MM.1S (cell line): Measurements from ENCODE around the gene MAPKAPK3.

ENCODE experiments used
- DNase-seq: peaks from one replicate; pipeline ENCODE4 v3.0.0-alpha.2; 2015
- H2AFZ ChIP-seq: fragments of 300-600 bp; sonication (generic); 2 replicates; pipeline ENCODE4 v1.6.0; 2016; ENCODE audit warnings: antibody characterized with exemption, low read length
- H3F3A ChIP-seq: fragments of 300-600 bp; sonication (generic); 2 replicates; pipeline ENCODE4 v1.6.1; 2016; ENCODE audit warnings: mild to moderate bottlenecking, antibody characterized with exemption, low read length, moderate library complexity, mixed read lengths; ENCODE audit not compliant: insufficient read depth
- H3K27ac ChIP-seq: fragments of 300-600 bp; sonication (generic); 2 replicates; pipeline ENCODE4 v1.5.1; 2016; ENCODE audit warnings: mild to moderate bottlenecking, low read length
- H3K27me3 ChIP-seq: fragments of 300-600 bp; sonication (generic); replicated peaks from 2 replicates; pipeline ENCODE4 v1.6.0; 2016; ENCODE audit warnings: low read length; ENCODE audit not compliant: insufficient read depth
- H3K36me3 ChIP-seq: fragments of 300-600 bp; sonication (generic); replicated peaks from 2 replicates; pipeline ENCODE4 v1.6.1; 2016; ENCODE audit warnings: mild to moderate bottlenecking, low read length, mixed read lengths; ENCODE audit not compliant: insufficient read depth
- H3K4me1 ChIP-seq: fragments of 300-600 bp; sonication (generic); 2 replicates; pipeline ENCODE4 v1.6.1; 2016; ENCODE audit warnings: low read length, mixed read lengths
- H3K4me2 ChIP-seq: fragments of 300-600 bp; sonication (generic); 2 replicates; pipeline ENCODE4 v1.6.0; 2016; ENCODE audit warnings: low read depth, low read length
- H3K4me3 ChIP-seq: fragments of 300-600 bp; sonication (generic); 2 replicates; pipeline ENCODE4 v1.5.1; 2016; ENCODE audit warnings: low read length, mixed read lengths
- H3K79me2 ChIP-seq: fragments of 300-600 bp; sonication (generic); 2 replicates; pipeline ENCODE4 v1.6.1; 2016; ENCODE audit warnings: mixed run types, low read length, mixed read lengths
- H3K9ac ChIP-seq: fragments of 300-600 bp; sonication (generic); 2 replicates; pipeline ENCODE4 v1.6.1; 2016; ENCODE audit warnings: low read length, mixed read lengths
- H3K9me2 ChIP-seq: fragments of 300-600 bp; sonication (generic); replicated peaks from 2 replicates; pipeline ENCODE4 v1.6.1; 2016; ENCODE audit warnings: mild to moderate bottlenecking, low read length, mixed read lengths; ENCODE audit not compliant: insufficient read depth
- H3K9me3 ChIP-seq: fragments of 300-600 bp; sonication (generic); replicated peaks from 2 replicates; pipeline ENCODE4 v1.6.1; 2016; ENCODE audit warnings: mild to moderate bottlenecking, low read length, mixed read lengths; ENCODE audit not compliant: insufficient read depth
- H4K20me1 ChIP-seq: fragments of 300-600 bp; sonication (generic); 2 replicates; pipeline ENCODE4 v1.6.1; 2016; ENCODE audit warnings: mild to moderate bottlenecking, low read length, moderate library complexity, mixed read lengths; ENCODE audit not compliant: insufficient read depth
- EZH2 ChIP-seq: fragments of 300-600 bp; sonication (generic); optimal IDR thresholded peaks from 2 replicates; pipeline ENCODE3; 2017; ENCODE audit warnings: low read depth, mild to moderate bottlenecking, antibody characterized with exemption, low read length, mixed read lengths
- EZH2phosphoT487 ChIP-seq: fragments of 300-600 bp; sonication (generic); IDR thresholded peaks from 2 replicates; pipeline ENCODE4 v1.6.1; 2018; ENCODE audit warnings: antibody characterized with exemption, low read length
- TF ChIP-seq, protein P1 (sequence below): fragments of 300-600 bp; sonication (generic); IDR thresholded peaks from 2 replicates; pipeline ENCODE4 v1.5.1; 2016; ENCODE audit warnings: antibody characterized with exemption, low read length, mixed read lengths

Gene MAPKAPK3

DNA sequence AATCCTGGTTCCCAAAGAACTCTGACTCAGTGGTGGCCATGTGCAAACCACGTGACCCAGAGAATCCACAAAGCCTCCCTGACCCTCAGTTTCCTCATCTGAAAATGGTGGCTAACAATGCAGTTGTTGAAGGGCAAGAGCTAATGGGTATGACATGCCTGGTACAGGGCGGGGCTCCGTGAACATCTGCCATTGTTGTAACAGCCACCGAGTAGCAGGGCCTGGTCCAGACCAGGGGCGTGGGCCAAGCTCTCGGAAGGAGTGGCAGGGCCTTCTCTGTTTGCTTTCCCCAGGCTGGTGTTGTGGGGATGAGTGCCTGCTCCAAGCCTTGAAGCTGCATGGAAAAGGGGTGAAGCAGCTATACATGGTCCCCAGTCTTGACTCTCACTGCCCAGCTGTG is 13.4 kb downstream of the MAPKAPK3 start:
- TF ChIP-seq EZH2phosphoT487 (no peak), EZH2 (no peak)
- TF ChIP-seq, protein P1, sequence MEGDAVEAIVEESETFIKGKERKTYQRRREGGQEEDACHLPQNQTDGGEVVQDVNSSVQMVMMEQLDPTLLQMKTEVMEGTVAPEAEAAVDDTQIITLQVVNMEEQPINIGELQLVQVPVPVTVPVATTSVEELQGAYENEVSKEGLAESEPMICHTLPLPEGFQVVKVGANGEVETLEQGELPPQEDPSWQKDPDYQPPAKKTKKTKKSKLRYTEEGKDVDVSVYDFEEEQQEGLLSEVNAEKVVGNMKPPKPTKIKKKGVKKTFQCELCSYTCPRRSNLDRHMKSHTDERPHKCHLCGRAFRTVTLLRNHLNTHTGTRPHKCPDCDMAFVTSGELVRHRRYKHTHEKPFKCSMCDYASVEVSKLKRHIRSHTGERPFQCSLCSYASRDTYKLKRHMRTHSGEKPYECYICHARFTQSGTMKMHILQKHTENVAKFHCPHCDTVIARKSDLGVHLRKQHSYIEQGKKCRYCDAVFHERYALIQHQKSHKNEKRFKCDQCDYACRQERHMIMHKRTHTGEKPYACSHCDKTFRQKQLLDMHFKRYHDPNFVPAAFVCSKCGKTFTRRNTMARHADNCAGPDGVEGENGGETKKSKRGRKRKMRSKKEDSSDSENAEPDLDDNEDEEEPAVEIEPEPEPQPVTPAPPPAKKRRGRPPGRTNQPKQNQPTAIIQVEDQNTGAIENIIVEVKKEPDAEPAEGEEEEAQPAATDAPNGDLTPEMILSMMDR, result no peak
- Histone ChIP-seq H3K79me2 (peaks cover 20% of the 10 kb centered on the region), H3K27ac (no peak overlapping the region), H3K4me1 (no peaks in the 10 kb centered on the region), H2AFZ (no peak overlapping the region), H3K27me3 (no peaks in the 10 kb centered on the region), H3K4me2 (no peak overlapping the region), H3F3A (no peaks in the 10 kb centered on the region), H3K9me3 (no peaks in the 10 kb centered on the region), H3K9ac (no peak overlapping the region), H3K36me3 (no peaks in the 10 kb centered on the region), H3K9me2 (no peaks in the 10 kb centered on the region), H4K20me1 (no peaks in the 10 kb centered on the region), H3K4me3 (no peak overlapping the region)
- DNase-seq, result no peak

DNA sequence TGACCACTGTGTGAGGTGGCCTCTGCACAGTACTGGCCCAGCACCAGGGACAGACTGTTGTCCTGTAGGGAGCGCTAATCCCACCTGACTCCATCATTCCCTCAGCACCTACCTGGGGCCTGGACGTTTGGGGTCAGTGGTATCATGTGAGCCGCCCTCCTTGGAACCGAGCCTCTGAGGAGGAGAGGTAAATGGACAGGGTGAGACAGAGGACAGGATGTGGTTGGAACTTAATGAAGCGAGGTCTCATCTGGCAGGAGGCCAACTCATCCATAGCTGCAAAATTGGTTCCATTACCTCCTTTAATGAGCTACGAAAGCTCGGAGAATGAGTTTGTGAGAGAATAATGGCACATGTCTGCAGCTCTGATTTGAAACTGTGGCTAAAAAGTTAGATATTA is 13.9 kb downstream of the MAPKAPK3 start:
- Histone ChIP-seq H3K9me3 (no peaks in the 10 kb centered on the region), H3K4me1 (no peaks in the 10 kb centered on the region), H3K36me3 (no peaks in the 10 kb centered on the region), H3K27ac (no peak overlapping the region), H3K79me2 (peaks cover 17% of the 10 kb centered on the region), H3K4me2 (no peak overlapping the region), H3K9ac (no peak overlapping the region), H3F3A (no peaks in the 10 kb centered on the region), H2AFZ (no peak overlapping the region), H3K27me3 (no peaks in the 10 kb centered on the region), H3K4me3 (no peak overlapping the region), H4K20me1 (no peaks in the 10 kb centered on the region), H3K9me2 (no peaks in the 10 kb centered on the region)
- TF ChIP-seq EZH2phosphoT487 (no peak), EZH2 (no peak)
- TF ChIP-seq, protein P1, result no peak
- no peak for DNase-seq

DNA sequence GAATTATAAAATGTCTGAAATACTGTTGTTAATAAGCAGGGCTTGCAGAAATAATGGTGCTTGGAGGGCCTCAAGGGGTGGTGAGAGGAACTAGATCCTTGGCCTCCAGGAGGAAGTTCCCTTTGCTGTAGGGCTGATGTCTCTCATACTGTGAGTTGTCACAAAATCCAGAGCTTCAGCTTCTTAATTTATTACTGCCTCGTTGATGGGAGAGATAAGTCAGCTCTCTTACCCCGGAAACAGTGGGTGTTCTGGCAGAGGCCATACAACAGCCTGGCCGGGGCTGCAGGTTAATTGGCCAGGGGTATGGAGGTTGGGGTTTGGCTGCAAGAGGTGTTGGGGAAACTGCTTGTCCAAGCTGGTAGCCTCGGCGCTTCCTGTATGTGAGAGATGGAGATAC is 15.5 kb downstream of the MAPKAPK3 start:
- TF ChIP-seq, protein P1, result no peak
- TF ChIP-seq EZH2phosphoT487, result no peak
- no peak for TF ChIP-seq EZH2
- DNase-seq, result no peak
- Histone ChIP-seq H3K4me2 (no peak overlapping the region), H2AFZ (no peak overlapping the region), H3K27me3 (no peaks in the 10 kb centered on the region), H3K4me1 (no peaks in the 10 kb centered on the region), H3K27ac (no peak overlapping the region), H3K79me2 (peaks cover 9% of the 10 kb centered on the region), H4K20me1 (no peaks in the 10 kb centered on the region), H3K9me3 (no peaks in the 10 kb centered on the region), H3K9ac (no peak overlapping the region), H3K4me3 (no peak overlapping the region), H3F3A (no peaks in the 10 kb centered on the region), H3K9me2 (no peaks in the 10 kb centered on the region), H3K36me3 (no peaks in the 10 kb centered on the region)
